GM10266 (cell line): ENCODE data around the gene RAD52.

Source experiments
- DNase-seq: peaks from one replicate; pipeline ENCODE4 v3.0.0; 2012; ENCODE audit errors: extremely low spot score
- TF ChIP-seq, protein P1 (sequence below): IDR thresholded peaks from 2 replicates; pipeline ENCODE4 v1.5.1; 2012; ENCODE audit warnings: mild to moderate bottlenecking, low read depth; ENCODE audit not compliant: control insufficient read depth, insufficient read depth; ENCODE audit errors: missing control alignments

Gene RAD52

DNA sequence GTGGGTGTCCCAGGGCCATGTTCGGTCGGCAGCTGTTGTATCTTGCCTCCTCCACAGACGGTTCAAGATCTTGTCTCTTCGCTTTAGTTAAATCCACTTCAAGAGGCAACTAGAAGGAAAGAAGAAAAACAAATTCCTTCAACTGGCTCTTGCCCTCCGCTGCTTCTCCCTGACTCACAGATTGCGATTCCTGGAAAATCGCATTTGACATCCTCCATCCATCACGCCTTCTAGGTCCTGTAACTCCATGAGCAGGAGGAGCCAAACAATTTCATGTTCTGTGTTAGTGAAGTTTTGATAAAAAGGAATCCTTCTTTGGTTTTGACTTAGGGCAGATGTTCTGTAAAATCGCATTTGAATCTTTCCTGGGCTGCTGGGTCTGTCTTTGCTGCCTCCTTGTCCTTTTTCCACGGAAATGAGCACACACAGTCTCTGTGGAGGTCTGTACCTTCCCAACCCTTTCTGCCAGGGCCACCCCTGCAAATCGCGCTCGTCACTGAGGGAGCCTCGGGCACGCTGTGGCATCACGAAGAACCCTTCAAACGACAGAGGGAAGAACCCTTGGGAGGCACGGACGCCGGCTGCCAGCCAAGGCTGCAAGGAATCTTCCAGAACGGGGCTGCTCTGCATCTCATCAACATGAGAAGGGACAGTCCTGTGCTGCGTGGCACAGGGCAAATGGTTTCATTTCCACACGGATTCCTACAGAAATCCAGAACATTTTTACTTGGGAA, 32.6 kb downstream of the RAD52 start:
- TF ChIP-seq, protein P1, sequence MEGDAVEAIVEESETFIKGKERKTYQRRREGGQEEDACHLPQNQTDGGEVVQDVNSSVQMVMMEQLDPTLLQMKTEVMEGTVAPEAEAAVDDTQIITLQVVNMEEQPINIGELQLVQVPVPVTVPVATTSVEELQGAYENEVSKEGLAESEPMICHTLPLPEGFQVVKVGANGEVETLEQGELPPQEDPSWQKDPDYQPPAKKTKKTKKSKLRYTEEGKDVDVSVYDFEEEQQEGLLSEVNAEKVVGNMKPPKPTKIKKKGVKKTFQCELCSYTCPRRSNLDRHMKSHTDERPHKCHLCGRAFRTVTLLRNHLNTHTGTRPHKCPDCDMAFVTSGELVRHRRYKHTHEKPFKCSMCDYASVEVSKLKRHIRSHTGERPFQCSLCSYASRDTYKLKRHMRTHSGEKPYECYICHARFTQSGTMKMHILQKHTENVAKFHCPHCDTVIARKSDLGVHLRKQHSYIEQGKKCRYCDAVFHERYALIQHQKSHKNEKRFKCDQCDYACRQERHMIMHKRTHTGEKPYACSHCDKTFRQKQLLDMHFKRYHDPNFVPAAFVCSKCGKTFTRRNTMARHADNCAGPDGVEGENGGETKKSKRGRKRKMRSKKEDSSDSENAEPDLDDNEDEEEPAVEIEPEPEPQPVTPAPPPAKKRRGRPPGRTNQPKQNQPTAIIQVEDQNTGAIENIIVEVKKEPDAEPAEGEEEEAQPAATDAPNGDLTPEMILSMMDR = no peak

DNA sequence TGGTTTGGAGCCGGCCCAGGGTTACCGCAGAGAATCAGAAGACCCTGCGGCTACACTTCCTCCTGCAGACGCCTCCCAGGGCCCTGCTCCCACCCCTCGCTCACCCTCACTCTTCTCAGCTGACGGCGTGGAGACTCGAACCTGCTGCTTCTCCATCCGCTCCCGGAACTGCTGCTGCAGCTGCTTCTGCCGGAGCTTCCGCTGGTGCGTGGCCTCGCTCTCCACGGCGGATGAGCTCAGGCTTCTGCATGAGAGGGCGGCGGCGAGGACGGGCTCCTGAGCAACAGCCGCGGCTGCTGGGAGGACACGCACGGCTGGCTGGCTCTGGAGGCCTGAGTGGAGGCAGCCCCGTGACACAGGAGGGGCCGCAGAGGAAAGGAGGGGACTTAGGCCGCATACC, 33.3 kb downstream of the RAD52 start:
- no peak for DNase-seq
- TF ChIP-seq, protein P1 = no peak

More for the DNA sequence above, 32.6 kb downstream of the RAD52 start:
- no peak for DNase-seq

DNA sequence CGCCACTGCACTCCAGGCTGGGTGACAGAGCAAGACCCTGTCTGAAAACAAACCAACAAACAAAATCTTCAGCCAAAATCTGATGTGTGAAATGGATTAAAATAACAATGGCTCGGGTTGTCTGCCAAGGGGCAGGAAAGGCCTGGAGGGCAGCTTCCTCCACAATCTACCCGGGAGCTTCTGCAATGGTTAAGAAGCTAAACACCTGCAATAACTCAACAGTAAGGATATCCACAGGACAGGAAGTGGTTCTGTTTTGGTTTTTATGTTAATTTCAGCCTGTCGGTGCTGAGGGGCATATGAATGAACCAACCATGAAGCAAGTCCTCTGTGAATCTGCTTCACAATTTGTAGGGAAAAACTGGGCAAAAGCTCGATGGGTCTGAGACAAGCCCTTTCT, 34.4 kb downstream of the RAD52 start:
- TF ChIP-seq, protein P1 = no peak
- DNase-seq = no peak

DNA sequence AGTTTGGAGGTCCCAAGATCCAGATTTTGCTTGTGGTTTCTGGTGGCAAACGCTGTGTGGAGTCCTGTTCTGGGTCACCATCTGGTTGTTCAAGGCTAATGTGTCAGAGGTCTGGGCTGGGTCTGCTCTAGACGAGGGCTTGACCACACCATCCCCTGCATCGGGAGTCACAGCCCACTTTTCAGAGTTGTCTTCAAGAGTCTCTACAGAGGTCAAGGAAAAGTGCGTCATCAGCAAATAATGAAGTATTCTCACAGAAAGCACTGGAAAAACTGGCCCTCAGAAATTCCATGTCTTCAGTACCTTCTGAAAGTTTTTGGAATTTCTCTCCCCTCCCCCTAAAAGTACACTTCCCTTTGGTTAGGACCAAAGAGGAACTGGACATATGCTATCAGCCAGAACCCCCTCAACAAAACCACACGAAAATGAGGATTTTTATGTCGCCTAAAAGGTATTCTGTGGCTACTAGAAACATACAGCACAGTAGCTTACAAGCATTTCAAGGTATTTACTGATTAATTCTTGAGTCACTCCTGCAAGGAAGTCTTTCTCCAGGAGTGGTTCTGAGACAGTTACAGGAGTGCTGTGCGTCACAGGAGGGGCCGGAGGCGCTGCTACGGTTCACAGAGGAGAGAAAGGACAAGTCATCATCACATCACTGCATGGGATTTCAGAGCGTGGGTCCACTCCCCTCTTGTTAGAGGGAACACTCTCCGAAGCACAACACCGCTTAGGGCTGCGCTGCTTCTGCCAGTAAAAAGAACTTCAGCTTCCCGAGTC, 35.4 kb downstream of the RAD52 start:
- DNase-seq = no peak

DNA sequence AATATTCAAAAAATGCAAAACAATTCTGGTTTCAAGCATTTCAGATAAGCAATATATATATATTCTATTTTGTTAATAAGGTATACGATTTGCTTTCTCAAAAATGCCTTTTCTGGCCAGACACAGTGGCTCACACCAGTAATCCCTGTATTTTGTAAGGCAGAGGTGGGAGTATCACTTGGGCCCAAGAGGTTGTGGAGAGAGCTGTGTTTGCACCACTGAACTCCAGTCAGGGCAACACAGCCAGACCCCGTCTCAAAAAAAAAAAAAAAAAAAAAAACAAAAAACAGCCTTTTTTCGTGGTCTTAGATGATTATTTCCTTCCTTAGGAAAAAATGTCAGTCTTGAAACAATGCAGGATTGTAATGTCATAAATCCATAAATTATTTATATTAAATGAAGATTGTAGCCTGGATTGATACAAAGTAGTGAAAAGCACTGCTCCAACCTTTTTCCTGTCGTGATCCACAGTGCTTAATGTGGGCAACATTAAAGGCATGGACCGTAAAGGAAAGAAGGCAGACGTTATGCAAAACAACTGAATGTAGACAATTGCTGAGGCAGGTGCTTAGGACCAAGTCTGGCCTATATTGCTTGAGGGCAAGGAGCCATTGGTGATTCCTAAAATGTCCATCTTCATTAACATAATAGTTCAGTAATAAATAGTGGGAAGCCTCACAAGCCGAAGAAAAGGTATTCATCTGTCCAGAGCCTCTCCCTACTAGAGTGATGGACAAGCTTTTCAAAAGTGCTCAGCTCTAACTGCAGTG, 36.8 kb downstream of the RAD52 start:
- TF ChIP-seq, protein P1 = no peak

More for the DNA sequence above, 35.4 kb downstream of the RAD52 start:
- TF ChIP-seq, protein P1 = no peak

DNA sequence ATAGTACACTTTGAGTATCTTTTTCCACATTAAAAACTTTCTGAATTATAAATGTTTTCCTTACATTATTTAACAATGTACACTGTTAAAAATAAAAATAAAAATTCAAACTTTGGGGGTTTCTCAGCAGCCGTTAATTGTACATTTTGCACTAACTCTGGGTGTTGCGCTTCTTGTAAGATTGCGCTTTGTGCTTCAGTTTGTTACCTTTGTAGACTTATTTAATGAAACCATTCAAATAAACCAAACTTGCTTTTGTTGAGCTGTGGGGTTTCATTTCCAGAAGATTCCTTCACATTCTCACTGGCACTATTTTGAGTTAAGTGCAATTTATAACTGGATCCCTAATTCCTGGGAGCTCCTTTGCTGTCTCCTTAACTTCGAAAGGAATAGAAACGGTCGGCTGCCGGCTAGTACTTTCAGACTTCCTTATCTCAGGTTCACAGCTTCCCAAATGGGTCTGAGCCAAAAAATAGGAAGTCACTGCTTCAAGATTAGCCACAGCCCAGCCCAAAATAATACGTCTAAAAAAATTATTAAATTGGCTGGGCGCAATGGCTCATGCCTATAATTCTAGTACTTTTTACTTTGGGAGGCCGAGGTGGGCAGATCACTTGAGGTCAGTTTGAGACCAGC, 38.2 kb downstream of the RAD52 start:
- TF ChIP-seq, protein P1 = no peak
- DNase-seq = no peak

More for the DNA sequence above, 36.8 kb downstream of the RAD52 start:
- DNase-seq = no peak
